HG02884 (cell line): ENCODE measurements around the gene STAM.

Experiments
- ATAC-seq: cut with Tn5 transposase; IDR thresholded peaks from one replicate; pipeline ENCODE4 v1.9.1; 2021; ENCODE audit warnings: mild to moderate bottlenecking, moderate library complexity; ENCODE audit not compliant: unreplicated experiment

Gene STAM

GRCh38 chr10:17645621-17646345, 1.8 kb downstream of the STAM start:
- no peak for ATAC-seq

GRCh38 chr10:17647326-17647725, 3.4 kb downstream of the STAM start:
- ATAC-seq = no peak

GRCh38 chr10:17648243-17649035, 4.5 kb downstream of the STAM start:
- no peak for ATAC-seq

- ATAC-seq = no peak
Observed at GRCh38 chr10:17649052-17649451, 5.1 kb downstream of the STAM start.

- no peak for ATAC-seq
Observed at GRCh38 chr10:17649836-17650235, 5.9 kb downstream of the STAM start.

GRCh38 chr10:17650416-17650815, 6.5 kb downstream of the STAM start:
- ATAC-seq = no peak

GRCh38 chr10:17651896-17652295, 7.9 kb downstream of the STAM start:
- no peak for ATAC-seq

GRCh38 chr10:17652585-17652984, 8.6 kb downstream of the STAM start:
- no peak for ATAC-seq

- ATAC-seq = peak; percentile 10
Observed at GRCh38 chr10:17655009-17655408, 11.1 kb downstream of the STAM start.

- ATAC-seq = peak; percentile 96
Observed at GRCh38 chr10:17655567-17656146, 11.7 kb downstream of the STAM start.

GRCh38 chr10:17657103-17657500, 13.2 kb downstream of the STAM start:
- ATAC-seq = no peak

- no peak for ATAC-seq
Observed at GRCh38 chr10:17659365-17659764, 15.4 kb downstream of the STAM start.

GRCh38 chr10:17660921-17661320, 17.0 kb downstream of the STAM start:
- ATAC-seq = no peak

- ATAC-seq = no peak
Observed at GRCh38 chr10:17661510-17661909, 17.6 kb downstream of the STAM start.

- no peak for ATAC-seq
Observed at GRCh38 chr10:17662193-17663138, 18.5 kb downstream of the STAM start.

GRCh38 chr10:17663450-17663849, 19.5 kb downstream of the STAM start:
- ATAC-seq = no peak

- no peak for ATAC-seq
Observed at GRCh38 chr10:17665747-17666146, 21.8 kb downstream of the STAM start.

- peak; percentile 11 for ATAC-seq
Observed at GRCh38 chr10:17668435-17669184, 24.7 kb downstream of the STAM start.

GRCh38 chr10:17669185-17669872, 25.4 kb downstream of the STAM start:
- ATAC-seq = peak; percentile 61

GRCh38 chr10:17671307-17671706, 27.4 kb downstream of the STAM start:
- ATAC-seq = no peak
